K562 (cell line): ENCODE data around the gene RPS27. TPM values are rescaled to one million over a fixed set of nuclear protein-coding genes. Genes with fewer than 3 reads are reported as not detected.

ENCODE experiments used
- ARID3B ChIP-seq: fragments of 250-450 bp; sonication (Bioruptor Pico); IDR thresholded peaks from 2 replicates; pipeline ENCODE4 v1.4.0; 2020; ENCODE audit warnings: borderline replicate concordance
- CBFA2T3 ChIP-seq: fragments of 450-650 bp; IDR thresholded peaks from 2 replicates; pipeline ENCODE4 v1.6.1; 2017
- E2F1 ChIP-seq: sonication (generic); formaldehyde crosslinking; IDR thresholded peaks from 2 replicates; pipeline ENCODE4 v1.8.1; 2023; ENCODE audit warnings: mild to moderate bottlenecking, missing genetic modification reagents, moderate library complexity
- ELF2 ChIP-seq: fragments of 250-450 bp; sonication (Bioruptor Pico); IDR thresholded peaks from 2 replicates; pipeline ENCODE4 v1.5.0; 2021; ENCODE audit warnings: mild to moderate bottlenecking
- GABPA ChIP-seq: fragments of 200-800 bp; sonication (Bioruptor generic); conservative IDR thresholded peaks from 2 replicates; pipeline ENCODE4 v1.6.1; 2016; ENCODE audit warnings: low read depth, missing genetic modification characterization, missing compliant biosample characterization
- IRF2 ChIP-seq: sonication (generic); formaldehyde crosslinking; IDR thresholded peaks from 2 replicates; pipeline ENCODE4 v1.8.1; 2022; ENCODE audit warnings: mild to moderate bottlenecking, missing genetic modification reagents
- MAFK ChIP-seq: IDR thresholded peaks from 2 replicates; pipeline ENCODE4 v1.6.1; 2011; ENCODE audit warnings: low read length, improper control_type of control experiment
- NCOA2 ChIP-seq, 2 experiments: fragments of 450-650 bp; IDR thresholded peaks; 2 replicates each; pipeline ENCODE4 v1.6.1; 2018; ENCODE audit warnings: mild to moderate bottlenecking in 2 of 2, moderate library complexity in 1 of 2; ENCODE audit not compliant: partially characterized antibody in 2 of 2
- RBM14 ChIP-seq: fragments of 200-400 bp; formaldehyde crosslinking; IDR thresholded peaks from 2 replicates; pipeline ENCODE4 v1.6.1; 2018; ENCODE audit warnings: low read depth, mild to moderate bottlenecking, low read length, moderate library complexity, borderline replicate concordance; ENCODE audit not compliant: insufficient read depth
- SMAD2 ChIP-seq: fragments of 150-350 bp; IDR thresholded peaks from 2 replicates; pipeline ENCODE4 v1.6.1; 2014; ENCODE audit warnings: low read depth, mild to moderate bottlenecking, low read length
- SREBF1 ChIP-seq: fragments of 150-350 bp; IDR thresholded peaks from 2 replicates; pipeline ENCODE4 v1.6.1; 2014; ENCODE audit warnings: antibody characterized with exemption, low read depth, low read length, borderline replicate concordance
- WHSC1 ChIP-seq: IDR thresholded peaks from one replicate; pipeline ENCODE4 v1.6.1; 2012; ENCODE audit warnings: low read length, control low read depth, inconsistent platforms
- ZBTB40 ChIP-seq, 2 experiments: fragments of 450-650 bp in 1 of 2; sonication (generic) in 1 of 2; formaldehyde crosslinking in 1 of 2; IDR thresholded peaks; 2 replicates each; pipeline versions ENCODE4 v1.7.1 to v1.9.0; 2016 to 2022; ENCODE audit warnings: inconsistent platforms in 1 of 2, mild to moderate bottlenecking in 1 of 2, missing genetic modification reagents in 1 of 2
- polyA plus RNA-seq, 8 experiments: library from polyadenylated mRNA; depleted of rRNA in 4 of 8; stranded (reverse) in 5 of 8; unstranded in 3 of 8; fragments of >200 nt; fragmentation: Nextera tagmentation in 2 of 8; fragmentation: Illumina TruSeq in 1 of 8; extraction: Ambion mirVana in 2 of 8; extraction: Trizol in 1 of 8; gene quantifications; 2 replicates each; pipeline versions ENCODE4 v1.2.1 to v1.2.3, GENCODE V29; 2011 to 2014; ENCODE audit warnings: inconsistent platforms in 1 of 8, missing spikeins in 1 of 8
- total RNA-seq, 7 experiments: library from RNA; depleted of rRNA in 6 of 7; stranded (reverse); fragments of >200 nt in 6 of 7; fragmentation: Illumina TruSeq in 2 of 7; extraction: Trizol in 2 of 7; gene quantifications; 2 replicates each; pipeline versions ENCODE4 v1.2.1 to v1.2.3, GENCODE V29; 2011 to 2021; ENCODE audit warnings: low replicate concordance in 1 of 7

Gene RPS27
- total and polyA plus RNA-seq, 9 of the 15 experiments (the other 6 are each of a cell fraction or from before 2014, with no cell fraction given), result 2,091 to 9,377 (median 6,706) TPM

- TF ChIP-seq GABPA (peak; percentile 97), WHSC1 (no peak), MAFK (peak; percentile 37; the same call in 1 of the 2 replicates), ZBTB40 (IDR thresholded peaks at IDR 0.05) (peak; percentile 96), ZBTB40 (CRISPR knock-in tag; IDR thresholded peaks at IDR 0.05) (no peak), IRF2 (CRISPR knock-in tag) (no peak), CBFA2T3 (no peak), ELF2 (peak; percentile 95), SMAD2 (no peak), RBM14 (no peak), NCOA2 (IDR thresholded peaks at IDR 0.05; ENCODE audit: partially characterized antibody in 2 of 2) (no peak), ARID3B (CRISPR knock-in tag) (no peak), E2F1 (CRISPR knock-in tag) (no peak), SREBF1 (peak; percentile 76; the same call in 1 of the 2 replicates)
Observed at GRCh38 chr1:153958111-153958960, 32.2 kb upstream of the RPS27 start, which contains the start of gene CRTC2 (continued).
